ENCODE data around the gene ANKRD9.

DNA sequence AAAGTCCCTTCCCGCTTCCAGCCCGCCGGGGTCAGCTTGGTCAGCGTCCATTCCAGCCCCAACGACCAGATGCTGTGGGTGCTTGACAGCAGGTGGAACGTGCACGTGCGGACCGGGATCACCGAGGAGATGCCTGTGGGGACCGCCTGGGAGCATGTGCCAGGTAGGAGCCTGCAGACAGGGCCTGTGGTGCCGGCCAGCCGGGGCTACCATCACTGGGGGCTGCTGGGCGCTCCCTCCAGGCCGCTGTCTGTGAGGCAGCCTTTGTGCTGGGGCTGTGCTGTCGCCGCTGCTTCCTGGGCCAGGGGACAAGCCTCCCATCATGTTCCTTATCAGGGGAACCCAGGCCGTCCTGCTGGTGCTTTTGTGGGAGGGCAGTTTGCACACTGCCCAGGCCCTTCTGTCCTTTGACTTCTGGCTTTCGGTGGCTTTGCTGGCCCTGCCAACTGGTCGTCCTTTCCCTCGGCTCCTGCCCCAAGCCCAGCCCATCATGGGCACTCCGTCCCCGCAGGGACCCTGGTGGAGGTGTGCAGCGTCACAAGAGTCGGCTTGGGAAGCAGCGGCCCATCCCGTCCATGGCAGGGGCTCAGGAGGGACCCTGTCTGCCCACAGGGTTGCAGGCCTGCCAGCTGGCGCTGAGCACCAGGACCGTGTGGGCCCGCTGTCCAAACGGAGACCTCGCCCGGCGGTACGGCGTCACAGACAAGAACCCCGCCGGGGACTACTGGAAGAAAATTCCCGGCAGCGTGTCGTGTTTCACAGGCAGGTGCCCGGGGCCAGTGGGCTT is 12.4 kb downstream of the ANKRD9 start:
- TF ChIP-seq GATA3 (IDR thresholded peaks at IDR 0.05; ENCODE audit: low read depth, low read length) (no peak), GATA2 (IDR thresholded peaks at IDR 0.05; ENCODE audit: low read depth, low read length) (no peak)
